GM12873 (cell line): Measurements from ENCODE around the gene FARS2.

Source experiments
- CTCF ChIP-seq: IDR thresholded peaks from 2 replicates; pipeline ENCODE4 v1.5.1; 2012; ENCODE audit warnings: low read depth, mild to moderate bottlenecking, moderate library complexity, low read length, control low read depth; ENCODE audit not compliant: insufficient read depth; ENCODE audit errors: missing control alignments

Gene FARS2

GRCh38 chr6:5422321-5422915 is 161.1 kb downstream of the FARS2 start:
- peak; percentile 66 for TF ChIP-seq CTCF

- TF ChIP-seq CTCF: no peak
These were observed 161.9 kb downstream of the FARS2 start for GRCh38 chr6:5423251-5423650.

- TF ChIP-seq CTCF: no peak
These were observed 163.4 kb downstream of the FARS2 start for GRCh38 chr6:5424726-5425125.

GRCh38 chr6:5425267-5425666 is 164.0 kb downstream of the FARS2 start:
- no peak for TF ChIP-seq CTCF

GRCh38 chr6:5425797-5426196 is 164.5 kb downstream of the FARS2 start:
- no peak for TF ChIP-seq CTCF

- TF ChIP-seq CTCF: no peak
These were observed 166.3 kb downstream of the FARS2 start for GRCh38 chr6:5427586-5427985.

GRCh38 chr6:5433324-5433723 is 172.0 kb downstream of the FARS2 start:
- TF ChIP-seq CTCF: no peak
